ENCODE results near the gene GAB1.

The GAB1 gene

GRCh38 chr4:143336781-143337599, at the start of gene GAB1:
GAB1 (plus strand) TSS chr4:143336876; CDS start chr4:143337189, 313 bp downstream.
- peak; percentile 73 for DNase-seq (ENCODE audit: low spot score)

DNA sequence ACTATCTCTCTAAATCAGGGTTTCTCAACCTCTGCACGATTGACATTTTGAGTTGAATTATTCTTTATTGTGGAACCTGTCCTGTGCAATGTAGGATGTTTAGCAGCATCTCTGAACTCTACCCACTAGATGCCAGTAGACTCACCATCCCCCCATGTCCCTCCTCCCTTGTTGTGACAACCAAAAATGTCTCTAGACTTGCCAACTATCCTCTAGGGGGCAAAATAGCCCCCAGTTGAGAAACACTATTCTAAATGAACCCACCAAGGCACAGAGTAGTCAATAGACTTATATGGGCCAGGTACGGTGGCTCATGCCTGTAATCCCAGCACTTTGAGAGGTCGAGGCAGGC, 49.1 kb upstream of the GAB1 start:
- DNase-seq (ENCODE audit: low spot score) = no peak

DNA sequence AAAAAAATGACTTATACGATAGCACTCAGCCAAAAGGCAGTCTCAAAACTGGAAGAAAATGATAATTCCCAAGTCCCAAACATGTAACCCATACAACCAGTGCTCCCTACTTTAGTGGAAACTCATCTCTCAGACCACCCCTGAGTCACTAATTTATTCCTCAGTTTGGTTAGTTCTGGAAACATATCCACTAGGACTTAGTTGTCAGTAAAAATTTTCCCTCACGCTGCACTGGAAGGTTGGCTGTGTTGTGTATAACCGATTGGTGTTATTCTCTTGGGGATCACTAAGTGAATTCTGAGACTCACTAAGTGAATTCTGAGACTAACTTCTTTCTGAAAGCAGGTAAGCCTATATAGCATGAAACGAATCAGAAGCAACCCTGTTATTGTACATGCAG, 48.5 kb upstream of the GAB1 start:
- DNase-seq (ENCODE audit: low spot score) = no peak

- DNase-seq (ENCODE audit: low spot score) = no peak
These were observed 47.3 kb upstream of the GAB1 start for GRCh38 chr4:143289370-143289769.

- no peak for DNase-seq (ENCODE audit: low spot score)
These were observed 45.4 kb upstream of the GAB1 start for GRCh38 chr4:143291314-143291713.

DNA sequence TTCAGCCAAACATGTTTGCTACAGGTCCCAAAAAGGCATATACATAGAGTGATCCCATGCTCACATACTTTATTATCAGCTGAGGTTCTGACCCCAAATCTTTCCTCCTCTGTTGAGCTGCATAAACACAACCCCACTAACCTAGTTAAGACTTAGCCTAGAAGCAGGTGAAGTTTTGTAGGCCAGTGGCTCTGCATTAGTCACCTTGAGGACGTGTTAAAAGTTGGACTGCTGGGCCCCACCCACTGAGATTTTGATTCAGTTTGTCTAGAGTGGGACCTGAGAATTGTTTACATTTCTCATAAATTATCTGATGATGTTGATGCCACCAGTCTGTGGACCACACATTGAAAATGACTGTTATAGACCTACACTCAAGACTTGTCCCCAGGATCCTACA, 43.8 kb upstream of the GAB1 start:
- DNase-seq (ENCODE audit: low spot score) = no peak

- no peak for DNase-seq (ENCODE audit: low spot score)
These were observed 42.4 kb upstream of the GAB1 start for GRCh38 chr4:143294310-143294709.

DNA sequence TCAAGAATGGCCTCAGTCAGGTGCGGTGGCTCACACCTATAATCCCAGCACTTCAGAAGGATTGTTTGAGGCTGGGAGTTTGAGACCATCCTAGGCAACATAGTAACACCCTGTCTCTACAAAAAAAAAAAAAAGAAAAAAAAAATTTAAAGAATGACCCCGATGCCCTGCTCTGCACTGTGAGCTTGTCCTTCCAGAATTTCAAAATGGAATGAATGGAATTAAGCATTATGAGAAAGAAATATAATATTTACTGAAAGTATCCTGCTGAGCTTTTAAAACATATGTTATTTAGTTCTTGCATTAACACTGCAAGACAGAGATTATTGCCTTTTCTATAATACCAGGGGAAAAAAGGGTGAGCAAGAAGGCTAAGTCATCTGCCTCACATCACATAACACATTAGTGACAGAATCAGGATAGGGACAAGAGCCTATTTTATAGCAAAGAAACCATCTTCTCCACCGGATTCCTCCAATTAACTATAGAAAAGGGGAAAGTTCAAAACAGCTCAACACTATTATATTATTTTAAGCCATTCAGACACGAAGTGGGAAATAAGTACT, 41.9 kb upstream of the GAB1 start:
- no peak for DNase-seq (ENCODE audit: low spot score)

- no peak for DNase-seq (ENCODE audit: low spot score)
These were observed 40.1 kb upstream of the GAB1 start for GRCh38 chr4:143296397-143297067.

- DNase-seq (ENCODE audit: low spot score) = no peak
These were observed 35.8 kb upstream of the GAB1 start for GRCh38 chr4:143300860-143301259.

DNA sequence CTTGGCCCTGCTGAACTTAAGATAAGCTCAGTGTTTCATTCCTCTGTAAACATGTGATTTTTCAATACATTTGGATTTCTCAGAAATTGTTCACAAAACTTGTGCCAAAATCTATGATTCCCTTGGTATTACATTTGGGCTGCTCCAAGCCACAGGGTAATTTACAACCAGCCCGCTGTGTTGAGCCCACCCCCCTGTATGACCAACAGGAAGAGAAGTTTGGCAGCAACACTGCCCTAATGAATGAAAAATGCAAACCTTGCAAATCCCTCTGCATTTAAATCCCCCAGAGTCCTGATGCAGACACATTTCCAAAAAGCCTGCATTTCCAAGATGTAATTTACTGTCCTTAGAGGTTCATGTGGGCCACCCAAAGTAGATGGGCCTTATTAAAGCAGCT, 34.1 kb upstream of the GAB1 start:
- DNase-seq (ENCODE audit: low spot score) = no peak

DNA sequence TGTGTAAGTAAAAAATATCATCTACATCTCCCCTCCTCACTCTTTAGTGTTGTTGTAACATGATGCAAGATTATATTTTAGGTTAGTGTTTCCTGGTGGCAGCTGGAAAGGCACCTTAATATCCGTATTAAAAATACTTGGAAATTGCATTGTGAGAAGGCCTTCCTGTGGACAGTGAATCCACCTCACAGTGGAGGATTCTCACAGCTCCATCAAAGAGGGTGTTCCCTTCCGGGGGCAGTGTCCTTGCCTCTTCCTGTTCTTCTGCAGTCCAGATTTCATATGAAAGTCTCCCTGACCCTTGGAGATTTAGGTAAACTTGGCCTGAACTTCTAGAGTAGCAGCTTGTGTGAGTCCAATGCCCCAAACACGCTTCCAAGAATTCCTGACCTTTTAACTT, 29.9 kb upstream of the GAB1 start:
- DNase-seq (ENCODE audit: low spot score) = no peak

GRCh38 chr4:143307531-143307930, 29.1 kb upstream of the GAB1 start:
- DNase-seq (ENCODE audit: low spot score) = no peak

DNA sequence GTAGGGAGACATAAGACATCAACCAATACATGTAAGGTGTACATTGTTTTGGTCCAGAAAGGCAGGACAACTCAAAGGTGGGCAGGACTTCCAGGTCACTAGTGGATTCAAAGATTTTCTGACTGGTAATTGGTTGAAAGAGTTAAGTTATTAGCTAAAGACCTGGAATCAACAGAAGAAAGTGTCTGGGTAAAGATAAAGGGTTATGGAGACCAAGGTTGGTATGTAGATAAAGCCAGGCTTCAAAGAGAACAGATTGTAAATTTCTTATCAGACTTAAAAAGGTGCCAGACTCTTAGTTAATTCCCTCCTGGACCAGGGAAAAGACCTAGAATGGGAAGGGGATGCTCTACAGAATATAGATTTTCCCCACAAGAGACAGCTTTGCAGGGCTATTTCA, 28.3 kb upstream of the GAB1 start:
- DNase-seq (ENCODE audit: low spot score) = no peak

DNA sequence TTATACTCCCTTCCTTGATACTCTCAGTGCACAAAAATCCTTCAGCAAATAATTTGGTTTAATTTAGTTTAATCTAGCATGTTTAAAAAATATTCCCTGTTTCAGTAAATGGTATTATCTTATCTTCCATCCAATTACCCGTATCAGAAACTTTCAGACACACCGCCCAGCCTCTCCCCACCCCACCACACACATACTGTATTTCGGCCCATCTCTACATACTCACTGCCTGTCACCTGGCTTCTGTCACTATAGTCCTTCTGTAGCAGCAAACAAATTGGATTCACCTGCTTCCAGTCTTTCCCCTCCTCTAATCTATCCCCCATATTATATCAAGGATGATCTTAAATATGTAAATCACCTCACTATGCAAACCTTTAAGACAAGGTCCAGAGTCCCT, 24.8 kb upstream of the GAB1 start:
- no peak for DNase-seq (ENCODE audit: low spot score)

GRCh38 chr4:143313521-143313920, 23.2 kb upstream of the GAB1 start:
- no peak for DNase-seq (ENCODE audit: low spot score)

GRCh38 chr4:143313996-143314395, 22.7 kb upstream of the GAB1 start:
- DNase-seq (ENCODE audit: low spot score) = no peak

DNA sequence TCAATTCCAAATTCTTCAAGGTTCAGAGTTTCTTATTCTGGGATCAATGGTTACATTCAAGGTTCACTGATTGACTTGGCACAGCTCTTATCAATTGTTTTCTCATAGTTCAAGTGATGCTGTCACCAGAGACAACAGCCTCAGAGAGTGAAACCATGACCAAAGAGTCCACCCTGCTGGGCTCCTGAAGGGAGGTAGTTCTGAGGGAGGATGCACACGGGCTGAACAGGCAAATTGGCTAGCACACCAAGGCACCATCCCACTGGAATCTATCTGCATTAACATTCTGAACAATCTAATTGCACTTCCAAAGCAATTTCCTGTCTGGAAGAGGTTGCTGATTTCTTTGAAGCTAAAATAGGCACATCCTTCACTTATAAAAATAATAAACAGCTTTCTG, 16.6 kb upstream of the GAB1 start:
- DNase-seq (ENCODE audit: low spot score) = no peak

DNA sequence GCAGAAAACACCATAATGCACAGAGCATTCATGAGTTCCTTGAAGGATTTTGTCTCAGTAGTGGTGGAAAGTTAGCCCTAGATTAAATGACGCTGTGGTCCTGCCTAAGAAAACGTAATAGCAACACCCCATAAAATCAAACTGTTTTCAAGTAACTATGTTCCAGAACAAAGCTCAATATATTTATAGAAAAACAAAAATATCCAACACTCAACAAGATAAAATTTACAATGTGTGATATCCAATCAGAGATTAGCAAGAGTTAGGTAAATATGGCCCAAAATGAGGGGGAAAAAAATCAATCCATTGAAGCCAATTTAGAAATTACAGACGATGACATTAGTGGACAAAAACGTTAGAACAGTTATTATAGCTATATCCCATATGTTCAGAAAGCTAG, 9.9 kb upstream of the GAB1 start:
- no peak for DNase-seq (ENCODE audit: low spot score)

DNA sequence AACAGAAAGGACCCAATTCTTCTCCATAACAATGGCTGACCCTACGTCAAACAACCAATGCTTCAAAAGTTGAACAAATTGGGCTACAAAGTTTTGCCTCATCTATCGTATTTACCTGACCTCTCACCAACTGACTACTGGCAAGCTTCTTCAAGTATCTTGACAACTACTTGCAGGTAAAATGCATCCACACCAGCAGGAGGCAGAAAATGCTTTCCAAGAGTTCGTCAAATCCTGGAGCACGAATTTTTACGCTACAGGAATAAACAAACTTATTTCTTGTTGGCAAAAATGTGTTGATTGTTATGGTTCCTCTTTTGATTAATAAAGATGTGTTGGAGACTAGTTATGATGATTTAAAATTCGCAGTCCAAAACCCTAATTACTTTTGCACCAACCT, 6.7 kb upstream of the GAB1 start:
- DNase-seq (ENCODE audit: low spot score) = no peak

DNA sequence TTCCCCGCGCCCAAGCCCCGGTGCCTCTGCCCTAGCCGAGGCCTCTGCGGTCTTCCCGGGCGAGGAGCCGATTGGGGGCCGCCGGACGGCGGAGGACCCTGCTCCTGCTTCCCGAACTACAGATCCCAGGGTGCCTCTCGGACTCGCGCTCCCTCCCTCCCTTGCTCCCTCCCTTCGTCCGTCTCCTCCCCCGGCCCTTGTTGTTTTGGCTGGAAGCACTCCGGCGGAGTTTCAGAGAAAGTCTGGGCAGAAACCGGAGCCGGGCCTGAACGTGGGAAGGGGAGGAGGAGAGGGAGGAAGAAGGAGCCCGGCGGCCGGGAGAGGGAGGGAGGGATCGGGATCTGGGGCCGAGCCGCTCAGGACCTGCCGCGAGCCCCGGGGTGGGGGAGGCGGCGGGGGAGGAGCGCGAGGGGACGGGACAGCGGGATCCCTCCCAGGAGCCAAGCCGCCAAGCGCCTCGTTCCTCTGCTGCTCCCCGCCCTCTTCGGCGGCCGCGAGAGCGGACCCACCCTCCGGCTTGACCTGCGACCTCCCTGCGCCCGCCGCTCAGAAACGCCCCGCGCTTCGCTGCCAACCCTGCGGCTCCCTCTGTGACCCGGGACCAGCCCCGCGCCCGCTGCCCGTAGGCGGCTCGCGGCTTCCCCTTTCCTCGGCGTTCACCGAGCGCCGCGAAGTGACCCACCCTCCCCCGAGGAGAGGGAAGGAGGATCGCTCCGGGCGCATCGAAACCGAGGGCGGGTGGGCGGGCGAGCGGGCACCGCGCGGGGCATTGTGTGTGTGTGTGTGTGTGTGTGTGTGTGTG, 496 bp upstream of the GAB1 start:
- DNase-seq (ENCODE audit: low spot score) = peak; percentile 76

DNA sequence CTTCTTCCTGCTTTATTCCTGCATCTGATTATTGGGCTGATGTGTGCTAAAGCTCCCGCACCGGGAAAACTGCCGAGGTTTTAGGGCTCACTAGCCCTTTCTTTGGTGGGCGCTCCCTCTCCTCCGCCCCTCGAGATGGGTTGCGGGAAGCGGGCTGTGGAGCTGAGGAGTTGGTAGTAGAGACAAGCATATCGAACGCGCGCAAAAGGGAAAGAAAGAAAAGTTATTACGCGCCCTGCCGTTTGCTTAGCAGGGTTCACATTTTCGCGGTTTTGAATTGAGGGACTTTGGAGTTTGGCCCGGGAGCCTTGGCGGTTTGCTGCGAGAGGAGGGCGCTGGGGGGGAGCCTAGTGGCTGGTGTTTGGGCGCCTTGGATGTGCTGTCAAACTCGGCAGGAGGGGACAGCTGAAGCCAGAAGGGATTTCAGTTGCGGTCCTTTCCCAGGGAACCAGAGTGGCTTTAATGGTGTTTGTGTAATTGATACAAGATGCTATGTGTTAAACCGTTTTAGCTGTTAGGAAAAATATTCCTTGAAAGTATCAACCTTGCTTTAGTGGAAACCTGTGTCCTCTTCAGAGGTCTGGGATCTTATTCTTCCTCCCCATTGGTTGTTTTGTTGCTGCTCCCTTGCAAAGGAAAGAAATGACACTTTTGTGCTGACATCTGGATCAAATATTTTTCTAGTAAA, 1.1 kb downstream of the GAB1 start:
- DNase-seq (ENCODE audit: low spot score) = peak; percentile 28

Measured in SW480 (cell line).